ENCODE data around the gene FLNB.

FLNB gene

GRCh38 chr3:58111513-58112184 is 103.4 kb downstream of the FLNB start:
- no peak for DNase-seq

DNA sequence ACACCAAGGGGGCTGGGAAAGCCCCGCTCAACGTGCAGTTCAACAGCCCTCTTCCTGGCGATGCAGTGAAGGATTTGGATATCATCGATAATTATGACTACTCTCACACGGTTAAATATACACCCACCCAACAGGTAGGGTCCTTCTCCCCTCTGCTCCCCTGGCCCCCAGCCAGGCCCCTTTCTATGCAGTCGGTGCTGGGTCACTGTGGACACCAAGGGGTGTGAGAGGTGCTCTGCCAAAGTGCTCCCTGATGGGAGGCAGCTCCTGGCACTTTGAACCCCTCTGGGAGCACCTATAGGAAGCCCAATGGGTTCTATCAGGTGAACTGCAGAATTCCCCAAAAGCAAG is 103.9 kb downstream of the FLNB start:
- DNase-seq, result no peak

GRCh38 chr3:58115175-58115574 is 107.0 kb downstream of the FLNB start:
- DNase-seq, result no peak

DNA sequence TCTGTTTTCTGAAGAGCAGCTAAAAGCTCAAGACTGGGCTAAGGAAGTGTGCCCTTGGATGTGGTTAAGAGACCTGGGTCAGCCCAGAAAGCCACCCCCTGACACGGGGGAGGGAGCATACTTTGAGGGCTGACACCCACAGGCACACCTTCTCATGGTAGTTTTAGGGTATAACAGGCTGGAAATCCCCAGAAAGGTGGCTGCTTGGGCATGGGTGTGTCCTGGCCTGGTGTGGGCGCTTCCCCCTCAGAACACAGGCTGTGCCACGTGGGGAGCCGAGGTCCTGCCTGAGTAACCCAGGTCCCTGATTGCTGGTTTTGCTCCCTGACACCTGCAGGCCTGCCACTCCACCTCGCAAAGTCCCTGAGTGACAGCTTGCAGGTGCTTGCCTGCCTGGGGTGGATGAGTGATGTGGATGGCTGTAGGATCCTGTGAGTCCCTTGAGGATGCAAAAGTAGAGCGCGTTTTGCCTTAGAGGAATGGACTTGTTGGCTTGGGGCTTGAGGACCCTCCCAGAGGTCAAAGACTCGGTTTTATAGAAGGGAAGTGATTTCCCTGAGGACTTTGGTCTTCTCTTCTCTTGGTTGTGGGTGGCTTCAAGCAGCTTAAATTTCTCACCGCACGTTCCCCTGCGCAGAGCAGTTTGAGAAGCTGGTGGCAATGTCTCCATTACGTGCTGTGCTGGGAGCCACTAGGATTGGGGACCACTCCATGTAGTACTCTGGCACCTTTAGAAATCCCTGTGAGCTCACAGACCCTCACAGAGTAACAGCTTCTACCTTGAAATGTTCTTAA is 108.1 kb downstream of the FLNB start:
- DNase-seq, result peak; percentile 38 to 49

- no peak for DNase-seq
Measured at GRCh38 chr3:58116985-58117384, 108.8 kb downstream of the FLNB start.

- DNase-seq, result no peak
Measured at GRCh38 chr3:58117561-58118181, 109.4 kb downstream of the FLNB start.

GRCh38 chr3:58119186-58119585 is 111.0 kb downstream of the FLNB start:
- no peak for DNase-seq

DNA sequence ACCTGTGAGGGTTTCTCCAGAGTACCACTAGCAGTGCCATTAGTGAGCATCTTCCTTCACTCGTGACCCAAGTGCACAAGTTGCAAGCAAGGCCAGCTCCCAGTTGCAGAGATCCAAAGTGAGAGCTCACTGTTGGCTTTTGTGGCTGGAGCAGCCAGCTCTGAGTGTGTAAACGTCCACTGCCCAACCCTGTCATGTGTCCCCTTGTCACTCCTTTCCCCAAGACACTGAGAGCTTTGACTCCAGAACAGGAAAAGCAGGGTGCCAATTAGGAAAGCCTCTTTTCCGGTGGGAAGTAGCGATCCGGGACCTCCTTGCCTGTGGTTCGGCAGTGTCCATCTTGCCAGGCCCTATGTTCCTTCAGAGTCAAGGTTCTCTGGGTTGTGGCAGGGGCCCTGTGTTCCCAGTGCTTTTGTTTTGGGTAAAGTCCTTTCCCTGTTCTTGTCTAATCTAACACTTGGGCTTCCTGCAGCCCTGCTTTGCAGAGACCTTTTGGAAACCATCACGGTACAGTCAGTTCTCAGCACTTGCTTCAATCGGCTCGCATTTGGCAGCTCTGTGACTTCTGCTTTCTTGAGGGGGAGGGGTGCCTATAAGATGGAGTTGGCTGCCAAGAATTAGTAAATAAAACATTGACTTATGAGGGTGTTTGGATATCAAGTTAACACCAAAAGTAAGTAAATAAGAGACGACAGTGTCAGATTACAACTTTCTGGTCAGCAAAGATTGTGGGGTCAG is 112.0 kb downstream of the FLNB start:
- DNase-seq, result no peak

DNA sequence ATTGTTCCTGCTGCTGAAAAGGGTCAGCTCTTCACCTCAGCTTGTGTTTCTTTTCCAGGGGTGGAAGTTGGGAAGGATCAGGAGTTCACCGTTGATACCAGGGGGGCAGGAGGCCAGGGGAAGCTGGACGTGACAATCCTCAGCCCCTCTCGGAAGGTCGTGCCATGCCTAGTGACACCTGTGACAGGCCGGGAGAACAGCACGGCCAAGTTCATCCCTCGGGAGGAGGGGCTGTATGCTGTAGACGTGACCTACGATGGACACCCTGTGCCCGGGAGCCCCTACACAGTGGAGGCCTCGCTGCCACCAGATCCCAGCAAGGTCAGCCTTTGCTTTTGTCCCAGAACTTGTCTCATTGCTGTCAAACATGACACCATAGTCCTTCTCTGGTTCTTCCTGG is 113.0 kb downstream of the FLNB start:
- no peak for DNase-seq

DNA sequence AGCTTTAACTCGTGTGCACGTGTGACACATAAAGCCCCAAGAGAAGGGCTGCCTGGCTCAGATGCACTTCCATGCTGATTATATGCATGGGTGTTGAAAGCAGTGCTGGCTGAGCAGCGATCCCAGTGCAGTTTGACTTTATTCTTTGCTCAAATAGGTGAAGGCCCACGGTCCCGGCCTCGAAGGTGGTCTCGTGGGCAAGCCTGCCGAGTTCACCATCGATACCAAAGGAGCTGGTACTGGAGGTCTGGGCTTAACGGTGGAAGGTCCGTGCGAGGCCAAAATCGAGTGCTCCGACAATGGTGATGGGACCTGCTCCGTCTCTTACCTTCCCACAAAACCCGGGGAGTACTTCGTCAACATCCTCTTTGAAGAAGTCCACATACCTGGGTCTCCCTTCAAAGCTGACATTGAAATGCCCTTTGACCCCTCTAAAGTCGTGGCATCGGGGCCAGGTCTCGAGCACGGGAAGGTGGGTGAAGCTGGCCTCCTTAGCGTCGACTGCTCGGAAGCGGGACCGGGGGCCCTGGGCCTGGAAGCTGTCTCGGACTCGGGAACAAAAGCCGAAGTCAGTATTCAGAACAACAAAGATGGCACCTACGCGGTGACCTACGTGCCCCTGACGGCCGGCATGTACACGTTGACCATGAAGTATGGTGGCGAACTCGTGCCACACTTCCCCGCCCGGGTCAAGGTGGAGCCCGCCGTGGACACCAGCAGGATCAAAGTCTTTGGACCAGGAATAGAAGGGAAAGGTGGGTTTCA is 114.9 kb downstream of the FLNB start:
- DNase-seq, result no peak

DNA sequence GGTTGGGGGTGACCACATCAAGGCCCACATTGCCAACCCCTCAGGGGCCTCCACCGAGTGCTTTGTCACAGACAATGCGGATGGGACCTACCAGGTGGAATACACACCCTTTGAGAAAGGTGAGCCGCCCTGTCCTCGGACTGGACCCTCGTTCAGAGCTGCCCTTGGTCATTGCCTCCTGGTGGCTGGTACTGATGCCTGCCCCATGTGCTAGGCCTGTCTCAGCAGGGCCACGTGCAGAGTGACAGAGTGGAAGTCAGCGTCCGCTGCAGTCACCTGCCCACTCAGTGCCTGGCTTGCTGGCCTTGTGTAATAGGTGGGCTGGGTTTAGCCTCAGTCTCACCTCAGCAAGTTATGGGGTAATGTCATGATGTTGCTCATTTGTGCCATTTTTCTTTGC is 116.2 kb downstream of the FLNB start:
- DNase-seq, result no peak

- DNase-seq, result no peak
Measured at GRCh38 chr3:58129041-58129770, 121.0 kb downstream of the FLNB start.

- DNase-seq, result no peak
Measured at GRCh38 chr3:58130591-58130990, 122.4 kb downstream of the FLNB start.

DNA sequence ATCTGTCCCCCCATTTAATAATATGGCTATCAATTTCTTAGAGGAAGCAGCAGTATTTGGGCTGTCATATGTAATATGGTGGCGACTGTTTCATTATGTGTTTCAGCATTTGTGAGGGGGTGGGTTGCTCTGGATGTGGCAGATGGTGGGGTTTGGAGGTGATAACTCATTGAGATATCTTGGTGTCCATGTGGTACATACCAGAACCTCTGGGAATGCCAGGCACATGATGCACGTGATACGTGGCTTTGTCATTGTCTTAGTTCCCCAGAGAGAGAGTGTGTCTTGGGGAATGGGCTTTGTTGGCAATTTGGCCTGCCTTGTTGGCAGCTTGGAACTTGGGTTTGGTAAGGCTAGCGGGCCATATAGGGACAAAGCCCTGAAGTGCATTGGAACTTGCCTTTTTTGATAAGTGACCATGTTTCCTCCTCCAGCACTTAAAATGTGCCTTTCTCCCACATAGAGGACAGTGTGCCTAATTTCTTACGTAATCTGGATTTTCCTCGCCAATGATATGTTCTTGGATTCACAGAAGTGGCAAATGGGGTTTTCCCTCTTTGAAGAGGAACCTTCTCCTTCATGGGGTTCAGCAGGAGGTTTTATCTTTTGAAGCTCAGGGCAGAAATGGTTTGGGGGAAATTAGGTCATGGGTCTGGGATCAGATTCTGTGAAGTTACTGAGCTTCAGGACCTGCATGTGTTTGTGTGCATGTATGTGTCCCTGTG is 123.0 kb downstream of the FLNB start:
- DNase-seq, result no peak

- no peak for DNase-seq
Measured at GRCh38 chr3:58132850-58133249, 124.6 kb downstream of the FLNB start.

- no peak for DNase-seq
Measured at GRCh38 chr3:58134468-58134867, 126.2 kb downstream of the FLNB start.

DNA sequence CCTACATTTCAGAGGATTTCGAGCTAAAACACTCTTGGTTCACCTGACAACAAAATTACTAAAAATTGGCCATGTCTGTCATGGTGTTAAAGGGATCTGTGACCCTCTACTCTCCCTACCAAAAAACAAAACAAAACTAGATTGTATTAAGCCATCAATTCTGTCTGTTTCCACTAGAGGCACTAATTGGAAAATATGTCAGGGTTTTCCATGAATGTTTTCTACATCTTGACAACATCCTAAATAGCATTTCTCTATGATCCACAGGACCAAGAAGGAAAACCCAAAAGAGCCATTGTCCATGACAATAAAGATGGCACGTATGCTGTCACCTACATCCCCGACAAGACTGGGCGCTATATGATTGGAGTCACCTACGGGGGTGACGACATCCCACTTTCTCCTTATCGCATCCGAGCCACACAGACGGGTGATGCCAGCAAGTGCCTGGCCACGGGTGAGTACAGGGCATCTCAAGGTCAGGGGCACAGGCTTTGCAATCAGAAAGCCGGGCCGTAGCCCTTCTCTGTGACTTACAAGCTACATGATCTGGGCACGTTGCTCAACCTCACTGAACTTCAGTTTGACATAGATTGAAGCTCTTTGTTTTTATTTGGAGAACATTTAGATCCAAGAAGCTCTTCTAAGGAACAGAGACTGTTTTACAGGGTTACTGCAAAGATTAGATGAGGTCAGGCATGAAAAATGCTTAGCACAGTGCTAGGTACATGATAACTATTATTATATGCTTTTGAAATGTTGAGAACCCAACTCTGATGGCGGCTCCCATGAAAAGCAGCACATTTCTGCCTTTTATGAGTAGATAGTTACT is 127.7 kb downstream of the FLNB start:
- DNase-seq, result no peak

- DNase-seq, result no peak
Measured at GRCh38 chr3:58137306-58137705, 129.1 kb downstream of the FLNB start.

- no peak for DNase-seq
Measured at GRCh38 chr3:58141766-58142345, 133.6 kb downstream of the FLNB start.
